SK-N-SH treated with all-trans-retinoic acid at 6 μM for 48 hours (cell line): ENCODE results near the gene RPP40.

ENCODE experiments used
- ARNTL ChIP-seq: fragments of 450-650 bp; formaldehyde crosslinking; IDR thresholded peaks from 2 replicates; pipeline ENCODE4 v1.5.0; 2020; ENCODE audit warnings: low read depth, mild to moderate bottlenecking, moderate library complexity, borderline replicate concordance
- CSRNP3 ChIP-seq: fragments of 250-450 bp; sonication (Bioruptor Pico); IDR thresholded peaks from 2 replicates; pipeline ENCODE4 v1.5.1; 2021; ENCODE audit warnings: mild to moderate bottlenecking, moderate library complexity
- ESRRG ChIP-seq: fragments of 250-450 bp; sonication (Bioruptor Pico); IDR thresholded peaks from 2 replicates; pipeline ENCODE4 v1.6.1; 2021; ENCODE audit warnings: mild to moderate bottlenecking
- GLIS3 ChIP-seq: fragments of 250-450 bp; sonication (Bioruptor Pico); IDR thresholded peaks from 2 replicates; pipeline ENCODE4 v1.5.0; 2020; ENCODE audit warnings: mild to moderate bottlenecking, moderate library complexity
- OSR1 ChIP-seq: fragments of 250-450 bp; sonication (Bioruptor Pico); IDR thresholded peaks from 2 replicates; pipeline ENCODE4 v1.8.0; 2022; ENCODE audit warnings: moderate library complexity, mild to moderate bottlenecking, inconsistent platforms
- TSHZ2 ChIP-seq: fragments of 250-450 bp; sonication (Bioruptor Pico); IDR thresholded peaks from 2 replicates; pipeline ENCODE4 v1.5.0; 2020; ENCODE audit warnings: mild to moderate bottlenecking, moderate library complexity
- ZFP3 ChIP-seq: fragments of 250-450 bp; sonication (Bioruptor Pico); IDR thresholded peaks from 2 replicates; pipeline ENCODE4 v1.5.0; 2020; ENCODE audit warnings: mild to moderate bottlenecking, moderate library complexity
- ZNF565 ChIP-seq: fragments of 450-650 bp; formaldehyde crosslinking; conservative IDR thresholded peaks from 2 replicates; pipeline ENCODE4 v1.5.0; 2020; ENCODE audit warnings: low read depth, mild to moderate bottlenecking, moderate library complexity
- TF ChIP-seq, protein P1 (sequence below): fragments of 250-450 bp; sonication (Bioruptor Pico); IDR thresholded peaks from 2 replicates; pipeline ENCODE4 v1.8.0; 2020; ENCODE audit warnings: mild to moderate bottlenecking, moderate library complexity, borderline replicate concordance

DNA sequence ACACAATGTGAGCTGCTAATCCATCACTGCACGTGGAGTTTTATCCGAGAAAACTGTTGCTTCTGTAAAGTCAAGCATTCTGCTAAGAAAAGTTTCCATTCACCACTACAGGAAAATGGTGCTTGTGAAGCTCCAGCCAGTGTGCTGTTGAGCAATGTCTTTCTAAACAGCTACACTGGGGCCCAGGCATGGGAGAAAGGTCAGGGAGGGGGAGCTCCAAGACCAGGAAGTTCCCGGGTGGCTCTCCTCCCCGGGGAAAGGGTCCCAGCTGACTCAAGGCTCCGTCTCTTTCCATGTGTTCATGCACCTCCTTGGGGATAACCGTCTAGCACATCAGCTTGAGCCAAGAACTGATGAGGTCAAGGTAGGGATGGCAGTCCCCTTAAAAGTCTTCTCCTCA is 20.5 kb downstream of the RPP40 start:
- TF ChIP-seq OSR1 (CRISPR knock-in tag) = no peak
- TF ChIP-seq ESRRG (CRISPR knock-in tag) = no peak
- no peak for TF ChIP-seq ZFP3
- TF ChIP-seq GLIS3 (CRISPR knock-in tag) = no peak
- TF ChIP-seq TSHZ2 = no peak
- TF ChIP-seq ARNTL (CRISPR knock-in tag) = no peak
- TF ChIP-seq, protein P1, sequence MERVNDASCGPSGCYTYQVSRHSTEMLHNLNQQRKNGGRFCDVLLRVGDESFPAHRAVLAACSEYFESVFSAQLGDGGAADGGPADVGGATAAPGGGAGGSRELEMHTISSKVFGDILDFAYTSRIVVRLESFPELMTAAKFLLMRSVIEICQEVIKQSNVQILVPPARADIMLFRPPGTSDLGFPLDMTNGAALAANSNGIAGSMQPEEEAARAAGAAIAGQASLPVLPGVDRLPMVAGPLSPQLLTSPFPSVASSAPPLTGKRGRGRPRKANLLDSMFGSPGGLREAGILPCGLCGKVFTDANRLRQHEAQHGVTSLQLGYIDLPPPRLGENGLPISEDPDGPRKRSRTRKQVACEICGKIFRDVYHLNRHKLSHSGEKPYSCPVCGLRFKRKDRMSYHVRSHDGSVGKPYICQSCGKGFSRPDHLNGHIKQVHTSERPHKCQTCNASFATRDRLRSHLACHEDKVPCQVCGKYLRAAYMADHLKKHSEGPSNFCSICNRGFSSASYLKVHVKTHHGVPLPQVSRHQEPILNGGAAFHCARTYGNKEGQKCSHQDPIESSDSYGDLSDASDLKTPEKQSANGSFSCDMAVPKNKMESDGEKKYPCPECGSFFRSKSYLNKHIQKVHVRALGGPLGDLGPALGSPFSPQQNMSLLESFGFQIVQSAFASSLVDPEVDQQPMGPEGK = no peak
- TF ChIP-seq CSRNP3 (CRISPR knock-in tag) = no peak
- no peak for TF ChIP-seq ZNF565 (CRISPR knock-in tag)
